GM23338 (cell line): ENCODE measurements around the gene ZNF805. TPM values are rescaled to one million over a fixed set of nuclear protein-coding genes. Genes with fewer than 3 reads are reported as not detected.

Source experiments
- ATAC-seq: fragments of 200-7000 bp; cut with Tn5 transposase; 3 replicates; pipeline ENCODE4 v1.9.1; 2020
- DNase-seq: peaks from one replicate; pipeline ENCODE4 v3.0.0-alpha.2; 2015; ENCODE audit warnings: low spot score
- H2AFZ ChIP-seq: fragments of 200-600 bp; sonication (generic); 2 replicates; pipeline ENCODE4 v1.8.0; 2016; ENCODE audit warnings: antibody characterized with exemption, mild to moderate bottlenecking, moderate library complexity
- H3F3A ChIP-seq: fragments of 200-600 bp; sonication (generic); replicated peaks from 2 replicates; pipeline ENCODE4 v1.8.0; 2017; ENCODE audit warnings: antibody characterized with exemption, mixed run types, low read depth
- H3K27ac ChIP-seq: fragments of 200-600 bp; sonication (generic); 2 replicates; pipeline ENCODE4 v1.6.1; 2016; ENCODE audit warnings: low read depth
- H3K27me3 ChIP-seq: fragments of 200-600 bp; sonication (generic); 2 replicates; pipeline ENCODE4 v1.8.0; 2016; ENCODE audit warnings: mild to moderate bottlenecking, mixed run types, moderate library complexity; ENCODE audit not compliant: insufficient read depth
- H3K36me3 ChIP-seq: fragments of 200-600 bp; sonication (generic); 2 replicates; pipeline ENCODE4 v1.8.0; 2016; ENCODE audit warnings: mild to moderate bottlenecking; ENCODE audit not compliant: insufficient read depth
- H3K4me1 ChIP-seq: fragments of 200-600 bp; sonication (generic); 2 replicates; pipeline ENCODE4 v1.8.0; 2016; ENCODE audit warnings: mild to moderate bottlenecking, moderate library complexity; ENCODE audit not compliant: insufficient read depth
- H3K4me2 ChIP-seq: fragments of 200-600 bp; sonication (generic); 2 replicates; pipeline ENCODE4 v1.7.1; 2017; ENCODE audit warnings: mixed run types
- H3K4me3 ChIP-seq: fragments of 200-600 bp; sonication (generic); 2 replicates; pipeline ENCODE4 v1.6.1; 2016; ENCODE audit warnings: mixed run types
- H3K79me2 ChIP-seq: fragments of 200-600 bp; sonication (generic); replicated peaks from 2 replicates; pipeline ENCODE4 v1.8.0; 2017; ENCODE audit warnings: mild to moderate bottlenecking; ENCODE audit not compliant: insufficient read depth
- H3K9me2 ChIP-seq: fragments of 200-600 bp; sonication (generic); 2 replicates; pipeline ENCODE4 v1.8.0; 2017; ENCODE audit not compliant: insufficient read depth
- H4K20me1 ChIP-seq: fragments of 200-600 bp; sonication (generic); replicated peaks from 2 replicates; pipeline ENCODE4 v1.8.0; 2017; ENCODE audit warnings: mild to moderate bottlenecking; ENCODE audit not compliant: insufficient read depth
- H3K27ac Mint-ChIP-seq: 2 replicates; pipeline ENCODE4 v1.8.0; 2020; ENCODE audit warnings: inconsistent platforms, mild to moderate bottlenecking, moderate library complexity, mixed read lengths
- H3K27me3 Mint-ChIP-seq: 3 replicates; pipeline ENCODE4 v1.8.0; 2022; ENCODE audit warnings: low read depth, mild to moderate bottlenecking, moderate library complexity, mixed read lengths, inconsistent platforms; ENCODE audit not compliant: insufficient read depth, poor library complexity
- H3K36me3 Mint-ChIP-seq: 3 replicates; pipeline ENCODE4 v1.8.0; 2021; ENCODE audit warnings: low read depth, mild to moderate bottlenecking, inconsistent platforms, moderate library complexity, mixed read lengths
- H3K4me1 Mint-ChIP-seq: 3 replicates; pipeline ENCODE4 v1.8.0; 2020; ENCODE audit warnings: mild to moderate bottlenecking, inconsistent platforms, mixed read lengths
- H3K4me3 Mint-ChIP-seq: 3 replicates; pipeline ENCODE4 v1.8.0; 2021; ENCODE audit warnings: moderate library complexity, mild to moderate bottlenecking, inconsistent platforms, mixed read lengths
- H3K9me3 Mint-ChIP-seq: 3 replicates; pipeline ENCODE4 v1.8.0; 2020; ENCODE audit warnings: moderate library complexity, mild to moderate bottlenecking, inconsistent platforms, mixed read lengths
- ETS1 ChIP-seq: IDR thresholded peaks from 2 replicates; pipeline ENCODE4 v1.6.1; 2016; ENCODE audit warnings: antibody characterized with exemption
- EZH2phosphoT487 ChIP-seq: fragments of 200-600 bp; sonication (generic); IDR thresholded peaks from one replicate; pipeline ENCODE4 v1.8.1; 2018; ENCODE audit warnings: antibody characterized with exemption; ENCODE audit not compliant: unreplicated experiment
- NANOG ChIP-seq: IDR thresholded peaks from 2 replicates; pipeline ENCODE4 v1.6.1; 2016; ENCODE audit warnings: antibody characterized with exemption, borderline replicate concordance
- REST ChIP-seq: IDR thresholded peaks from one replicate; pipeline ENCODE4 v1.6.1; 2018; ENCODE audit warnings: antibody characterized with exemption; ENCODE audit not compliant: unreplicated experiment
- ZNF331 ChIP-seq: fragments of 250-450 bp; sonication (Bioruptor Pico); IDR thresholded peaks from 2 replicates; pipeline ENCODE4 v1.5.0; 2020; ENCODE audit warnings: low read depth, mild to moderate bottlenecking, moderate library complexity
- polyA plus RNA-seq: library from polyadenylated mRNA; unstranded; fragments of >200 nt; fragmentation: Nextera tagmentation; extraction: Ambion mirVana; gene quantifications from 2 replicates; pipeline ENCODE4 v1.2.1, GENCODE V29; 2016
- total RNA-seq: library from RNA; depleted of rRNA; stranded (reverse); fragments of >200 nt; shearing (Covaris generic); gene quantifications from 2 replicates; pipeline ENCODE4 v1.2.3, GENCODE V29; 2014
- TF ChIP-seq, protein P1 (sequence below): fragments of 250-450 bp; sonication (Bioruptor Pico); IDR thresholded peaks from 2 replicates; pipeline ENCODE4 v1.5.0; 2020; ENCODE audit warnings: mild to moderate bottlenecking, moderate library complexity

The ZNF805 gene
- total and polyA plus RNA-seq, 2 experiments from 2014 or later, result 1.7 to 19.0 TPM

DNA sequence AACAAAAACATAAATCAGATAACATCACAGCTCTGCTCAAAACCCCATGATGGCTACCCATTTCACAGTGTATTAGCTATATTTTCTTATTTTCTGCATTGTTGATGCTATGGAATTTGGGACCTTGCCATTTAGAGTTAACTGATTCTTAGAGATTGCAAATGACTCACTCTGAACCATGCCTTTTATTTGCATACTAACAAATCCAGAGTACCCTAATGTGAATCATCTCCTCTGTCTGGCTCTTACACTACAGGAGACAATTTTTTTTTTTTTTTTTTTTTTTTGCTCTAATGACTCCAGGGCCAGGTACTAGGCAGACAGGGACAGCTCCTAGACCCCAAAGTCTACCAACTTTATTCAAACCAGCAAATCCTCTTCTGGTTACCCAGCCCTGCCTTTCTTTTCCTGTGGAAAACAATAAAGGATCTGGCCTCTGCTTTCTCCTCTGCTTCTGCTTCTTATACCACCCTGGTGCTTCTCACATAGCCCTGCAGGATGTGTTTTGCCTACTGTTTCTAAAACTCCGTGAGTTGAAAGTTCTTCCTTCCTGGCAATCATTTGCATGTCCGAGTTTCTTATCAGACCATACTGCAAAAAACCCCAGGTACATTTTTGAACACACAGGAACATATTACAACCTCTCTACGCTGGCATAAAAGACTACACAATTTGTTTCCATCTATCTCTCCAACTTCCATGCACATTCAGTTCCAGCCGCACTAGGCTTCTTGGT lies 29.3 kb downstream of the ZNF805 start:
- no peak overlapping the region for H2AFZ ChIP-seq
- TF ChIP-seq, protein P1, sequence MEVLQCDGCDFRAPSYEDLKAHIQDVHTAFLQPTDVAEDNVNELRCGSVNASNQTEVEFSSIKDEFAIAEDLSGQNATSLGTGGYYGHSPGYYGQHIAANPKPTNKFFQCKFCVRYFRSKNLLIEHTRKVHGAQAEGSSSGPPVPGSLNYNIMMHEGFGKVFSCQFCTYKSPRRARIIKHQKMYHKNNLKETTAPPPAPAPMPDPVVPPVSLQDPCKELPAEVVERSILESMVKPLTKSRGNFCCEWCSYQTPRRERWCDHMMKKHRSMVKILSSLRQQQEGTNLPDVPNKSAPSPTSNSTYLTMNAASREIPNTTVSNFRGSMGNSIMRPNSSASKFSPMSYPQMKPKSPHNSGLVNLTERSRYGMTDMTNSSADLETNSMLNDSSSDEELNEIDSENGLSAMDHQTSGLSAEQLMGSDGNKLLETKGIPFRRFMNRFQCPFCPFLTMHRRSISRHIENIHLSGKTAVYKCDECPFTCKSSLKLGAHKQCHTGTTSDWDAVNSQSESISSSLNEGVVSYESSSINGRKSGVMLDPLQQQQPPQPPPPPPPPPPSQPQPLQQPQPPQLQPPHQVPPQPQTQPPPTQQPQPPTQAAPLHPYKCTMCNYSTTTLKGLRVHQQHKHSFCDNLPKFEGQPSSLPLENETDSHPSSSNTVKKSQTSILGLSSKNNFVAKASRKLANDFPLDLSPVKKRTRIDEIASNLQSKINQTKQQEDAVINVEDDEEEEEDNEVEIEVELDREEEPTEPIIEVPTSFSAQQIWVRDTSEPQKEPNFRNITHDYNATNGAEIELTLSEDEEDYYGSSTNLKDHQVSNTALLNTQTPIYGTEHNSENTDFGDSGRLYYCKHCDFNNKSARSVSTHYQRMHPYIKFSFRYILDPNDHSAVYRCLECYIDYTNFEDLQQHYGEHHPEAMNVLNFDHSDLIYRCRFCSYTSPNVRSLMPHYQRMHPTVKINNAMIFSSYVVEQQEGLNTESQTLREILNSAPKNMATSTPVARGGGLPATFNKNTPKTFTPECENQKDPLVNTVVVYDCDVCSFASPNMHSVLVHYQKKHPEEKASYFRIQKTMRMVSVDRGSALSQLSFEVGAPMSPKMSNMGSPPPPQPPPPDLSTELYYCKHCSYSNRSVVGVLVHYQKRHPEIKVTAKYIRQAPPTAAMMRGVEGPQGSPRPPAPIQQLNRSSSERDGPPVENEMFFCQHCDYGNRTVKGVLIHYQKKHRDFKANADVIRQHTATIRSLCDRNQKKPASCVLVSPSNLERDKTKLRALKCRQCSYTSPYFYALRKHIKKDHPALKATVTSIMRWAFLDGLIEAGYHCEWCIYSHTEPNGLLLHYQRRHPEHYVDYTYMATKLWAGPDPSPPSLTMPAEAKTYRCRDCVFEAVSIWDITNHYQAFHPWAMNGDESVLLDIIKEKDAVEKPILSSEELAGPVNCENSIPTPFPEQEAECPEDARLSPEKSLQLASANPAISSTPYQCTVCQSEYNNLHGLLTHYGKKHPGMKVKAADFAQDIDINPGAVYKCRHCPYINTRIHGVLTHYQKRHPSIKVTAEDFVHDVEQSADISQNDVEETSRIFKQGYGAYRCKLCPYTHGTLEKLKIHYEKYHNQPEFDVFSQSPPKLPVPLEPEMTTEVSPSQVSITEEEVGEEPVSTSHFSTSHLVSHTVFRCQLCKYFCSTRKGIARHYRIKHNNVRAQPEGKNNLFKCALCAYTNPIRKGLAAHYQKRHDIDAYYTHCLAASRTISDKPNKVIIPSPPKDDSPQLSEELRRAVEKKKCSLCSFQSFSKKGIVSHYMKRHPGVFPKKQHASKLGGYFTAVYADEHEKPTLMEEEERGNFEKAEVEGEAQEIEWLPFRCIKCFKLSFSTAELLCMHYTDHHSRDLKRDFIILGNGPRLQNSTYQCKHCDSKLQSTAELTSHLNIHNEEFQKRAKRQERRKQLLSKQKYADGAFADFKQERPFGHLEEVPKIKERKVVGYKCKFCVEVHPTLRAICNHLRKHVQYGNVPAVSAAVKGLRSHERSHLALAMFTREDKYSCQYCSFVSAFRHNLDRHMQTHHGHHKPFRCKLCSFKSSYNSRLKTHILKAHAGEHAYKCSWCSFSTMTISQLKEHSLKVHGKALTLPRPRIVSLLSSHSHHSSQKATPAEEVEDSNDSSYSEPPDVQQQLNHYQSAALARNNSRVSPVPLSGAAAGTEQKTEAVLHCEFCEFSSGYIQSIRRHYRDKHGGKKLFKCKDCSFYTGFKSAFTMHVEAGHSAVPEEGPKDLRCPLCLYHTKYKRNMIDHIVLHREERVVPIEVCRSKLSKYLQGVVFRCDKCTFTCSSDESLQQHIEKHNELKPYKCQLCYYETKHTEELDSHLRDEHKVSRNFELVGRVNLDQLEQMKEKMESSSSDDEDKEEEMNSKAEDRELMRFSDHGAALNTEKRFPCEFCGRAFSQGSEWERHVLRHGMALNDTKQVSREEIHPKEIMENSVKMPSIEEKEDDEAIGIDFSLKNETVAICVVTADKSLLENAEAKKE, result no peak
- TF ChIP-seq ETS1 (no peak), EZH2phosphoT487 (no peak), ZNF331 (CRISPR knock-in tag) (no peak), NANOG (no peak), REST (no peak)
- H3K4me1 ChIP-seq, result no peaks in the 10 kb centered on the region
- no peak overlapping the region for H3K4me3 ChIP-seq
- no peak overlapping the region for H3K4me3 Mint-ChIP-seq
- no peaks in the 10 kb centered on the region for H3K36me3 ChIP-seq
- H3K36me3 Mint-ChIP-seq, result no peaks in the 10 kb centered on the region
- H3K9me3 Mint-ChIP-seq, result no peaks in the 10 kb centered on the region
- H3K79me2 ChIP-seq, result no peaks in the 10 kb centered on the region
- DNase-seq (no peak), ATAC-seq (no peak)
- no peaks in the 10 kb centered on the region for H3K27me3 Mint-ChIP-seq
- no peak overlapping the region for H3K27ac ChIP-seq
- no peaks in the 10 kb centered on the region for H3K27me3 ChIP-seq
- H3K9me2 ChIP-seq, result no peaks in the 10 kb centered on the region
- no peaks in the 10 kb centered on the region for H3F3A ChIP-seq
- H3K4me2 ChIP-seq, result no peak overlapping the region
- H3K27ac Mint-ChIP-seq, result no peak overlapping the region
- peaks cover 8% of the 10 kb centered on the region for H3K4me1 Mint-ChIP-seq
- H4K20me1 ChIP-seq, result no peaks in the 10 kb centered on the region
